ENCODE results near the gene METTL5. TPM values are rescaled to one million over a fixed set of nuclear protein-coding genes. Genes with fewer than 3 reads are reported as not detected.
A peak's percentile ranks its signal among the peaks of the same experiment; 100 is the strongest.

The METTL5 gene
- total RNA-seq, 1 donor, result 39.8 TPM

DNA sequence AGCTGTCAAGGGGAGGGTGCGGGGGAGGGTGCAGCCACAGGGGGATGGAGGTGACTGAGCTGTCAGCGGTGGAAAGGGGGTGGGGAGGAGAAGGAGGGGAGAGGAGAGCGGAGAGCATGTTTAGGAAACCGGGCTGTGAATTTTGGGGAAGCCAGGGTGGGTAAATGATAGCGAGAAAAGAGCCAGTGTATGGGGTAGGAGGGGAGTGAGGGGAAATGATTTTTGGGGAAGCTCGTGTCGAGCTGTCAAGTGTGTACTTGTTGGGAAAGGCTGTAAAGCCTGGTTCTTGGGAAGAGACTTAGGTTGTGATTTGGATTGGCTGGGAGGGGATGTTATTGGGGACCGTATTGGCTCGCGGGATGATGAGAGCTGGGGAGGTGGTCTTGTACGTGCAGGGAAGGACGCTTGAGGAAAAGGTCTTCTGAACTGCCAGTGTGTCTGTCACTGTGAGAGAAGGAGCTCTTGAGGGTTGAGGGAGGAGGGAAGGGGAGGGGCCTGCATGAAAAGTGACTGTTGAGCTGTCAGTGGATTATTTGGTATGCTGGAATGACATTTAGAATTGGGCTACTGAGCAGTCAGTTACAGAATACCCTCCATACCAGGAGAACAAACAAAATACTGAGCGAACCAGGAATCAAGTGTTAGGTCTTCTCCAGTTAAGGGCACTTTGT, 3.6 kb upstream of the METTL5 start:
- TF ChIP-seq, protein P1, sequence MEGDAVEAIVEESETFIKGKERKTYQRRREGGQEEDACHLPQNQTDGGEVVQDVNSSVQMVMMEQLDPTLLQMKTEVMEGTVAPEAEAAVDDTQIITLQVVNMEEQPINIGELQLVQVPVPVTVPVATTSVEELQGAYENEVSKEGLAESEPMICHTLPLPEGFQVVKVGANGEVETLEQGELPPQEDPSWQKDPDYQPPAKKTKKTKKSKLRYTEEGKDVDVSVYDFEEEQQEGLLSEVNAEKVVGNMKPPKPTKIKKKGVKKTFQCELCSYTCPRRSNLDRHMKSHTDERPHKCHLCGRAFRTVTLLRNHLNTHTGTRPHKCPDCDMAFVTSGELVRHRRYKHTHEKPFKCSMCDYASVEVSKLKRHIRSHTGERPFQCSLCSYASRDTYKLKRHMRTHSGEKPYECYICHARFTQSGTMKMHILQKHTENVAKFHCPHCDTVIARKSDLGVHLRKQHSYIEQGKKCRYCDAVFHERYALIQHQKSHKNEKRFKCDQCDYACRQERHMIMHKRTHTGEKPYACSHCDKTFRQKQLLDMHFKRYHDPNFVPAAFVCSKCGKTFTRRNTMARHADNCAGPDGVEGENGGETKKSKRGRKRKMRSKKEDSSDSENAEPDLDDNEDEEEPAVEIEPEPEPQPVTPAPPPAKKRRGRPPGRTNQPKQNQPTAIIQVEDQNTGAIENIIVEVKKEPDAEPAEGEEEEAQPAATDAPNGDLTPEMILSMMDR (IDR thresholded peaks at IDR 0.05; ENCODE audit: extremely low read depth, low read depth, low read length), result no peak
- H2AFZ ChIP-seq (ENCODE audit: low read length), result peak overlapping the region; percentile 83
- H3K27me3 ChIP-seq (ENCODE audit: insufficient read depth, low read length), result no peaks in the 10 kb centered on the region
- peak overlapping the region; percentile 66 for H3K27ac ChIP-seq (ENCODE audit: low read depth, low read length)
- H3K9me3 ChIP-seq (ENCODE audit: low read depth, low read length), result no peaks in the 10 kb centered on the region
- H3K4me2 ChIP-seq (ENCODE audit: insufficient read depth, low read length), result peak overlapping the region; percentile 89
- H3K4me3 ChIP-seq (ENCODE audit: insufficient read depth, low read length), result peak overlapping the region; percentile 95
- H4K20me1 ChIP-seq (ENCODE audit: insufficient read depth, low read length), result peaks cover 45% of the 10 kb centered on the region
- peaks cover 3% of the 10 kb centered on the region for H3K36me3 ChIP-seq (ENCODE audit: insufficient read depth, low read length)
- peak; percentile 95 for DNase-seq (ENCODE audit: insufficient read length, low spot score, missing footprints)
- H3K79me2 ChIP-seq (ENCODE audit: insufficient read depth, low read length), result peaks cover 75% of the 10 kb centered on the region
- H3K4me1 ChIP-seq (ENCODE audit: insufficient read depth, low read length), result peaks cover 26% of the 10 kb centered on the region

DNA sequence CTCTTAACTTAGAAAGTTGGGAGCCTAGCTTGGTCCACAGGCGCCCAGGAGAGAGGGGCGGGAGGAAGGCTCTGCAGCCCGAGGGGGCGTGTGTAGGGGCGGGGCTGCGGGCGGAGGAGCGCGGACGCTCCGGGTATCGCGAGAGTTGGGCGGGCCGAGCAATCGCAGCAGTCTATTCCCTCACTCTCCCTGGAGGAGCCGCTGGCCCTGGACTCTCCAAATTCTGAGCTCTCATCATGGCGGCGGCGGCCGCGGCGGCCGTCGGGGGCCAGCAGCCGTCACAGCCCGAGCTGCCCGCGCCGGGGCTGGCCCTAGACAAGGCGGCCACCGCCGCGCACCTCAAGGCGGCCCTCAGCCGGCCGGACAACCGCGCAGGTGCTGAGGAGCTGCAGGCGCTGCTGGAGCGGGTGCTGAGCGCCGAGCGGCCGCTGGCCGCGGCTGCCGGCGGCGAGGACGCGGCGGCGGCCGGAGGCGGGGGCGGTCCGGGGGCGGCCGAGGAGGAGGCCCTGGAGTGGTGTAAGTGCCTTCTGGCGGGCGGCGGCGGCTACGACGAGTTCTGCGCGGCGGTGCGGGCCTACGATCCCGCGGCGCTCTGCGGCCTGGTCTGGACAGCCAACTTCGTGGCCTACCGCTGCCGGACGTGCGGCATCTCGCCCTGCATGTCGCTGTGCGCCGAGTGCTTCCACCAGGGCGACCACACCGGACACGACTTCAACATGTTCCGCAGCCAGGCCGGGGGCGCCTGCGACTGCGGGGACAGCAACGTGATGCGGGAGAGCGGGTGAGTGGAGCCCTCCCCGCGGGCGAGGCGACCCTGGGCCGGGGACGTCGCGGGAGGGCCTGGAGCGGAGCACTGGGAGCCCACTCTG, 2.8 kb upstream of the METTL5 start, which contains the start of gene UBR3:
TSS of gene UBR3 (plus strand) at position 183 of the 869 bp plus-strand sequence. CDS start at position 237, 54 bp downstream.
- TF ChIP-seq, protein P1 (IDR thresholded peaks at IDR 0.05; ENCODE audit: extremely low read depth, low read depth, low read length), result no peak

DNA sequence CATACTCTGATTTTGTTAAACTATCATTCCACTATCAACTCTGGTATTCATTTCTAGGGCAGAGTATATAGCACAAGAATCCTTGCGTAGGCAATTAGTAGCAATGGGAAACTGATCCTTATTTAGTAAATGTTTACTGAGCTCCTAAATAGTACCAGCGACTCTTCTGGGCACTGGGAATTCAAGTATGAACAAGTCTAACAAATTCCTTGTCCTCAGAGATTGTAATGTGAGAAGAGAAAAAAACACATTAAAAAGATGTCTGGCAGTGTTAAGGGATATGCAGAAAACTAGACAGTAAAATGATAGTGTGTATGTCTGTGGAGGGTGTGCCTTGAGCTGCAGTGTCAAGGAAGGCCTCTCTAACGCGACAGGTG, 721 bp downstream of the METTL5 start:
- peaks cover 46% of the 10 kb centered on the region for H3K79me2 ChIP-seq (ENCODE audit: insufficient read depth, low read length)
- peak overlapping the region; percentile 83 for H2AFZ ChIP-seq (ENCODE audit: low read length)
- H3K4me3 ChIP-seq (ENCODE audit: insufficient read depth, low read length), result peak overlapping the region; percentile 90
- peak overlapping the region; percentile 98 for H3K4me2 ChIP-seq (ENCODE audit: insufficient read depth, low read length)
- peak overlapping the region; percentile 70 for H3K27ac ChIP-seq (ENCODE audit: low read depth, low read length)
- peaks cover 13% of the 10 kb centered on the region for H4K20me1 ChIP-seq (ENCODE audit: insufficient read depth, low read length)
- H3K36me3 ChIP-seq (ENCODE audit: insufficient read depth, low read length), result peaks cover 3% of the 10 kb centered on the region
- H3K4me1 ChIP-seq (ENCODE audit: insufficient read depth, low read length), result peaks cover 49% of the 10 kb centered on the region
- DNase-seq (ENCODE audit: insufficient read length, low spot score, missing footprints), result peak; percentile 10
- no peaks in the 10 kb centered on the region for H3K27me3 ChIP-seq (ENCODE audit: insufficient read depth, low read length)
- no peaks in the 10 kb centered on the region for H3K9me3 ChIP-seq (ENCODE audit: low read depth, low read length)
- TF ChIP-seq, protein P1 (IDR thresholded peaks at IDR 0.05; ENCODE audit: extremely low read depth, low read depth, low read length), result no peak

More for the DNA sequence above, 2.8 kb upstream of the METTL5 start, which contains the start of gene UBR3:
- peak; percentile 100 for DNase-seq (ENCODE audit: insufficient read length, low spot score, missing footprints)
- Histone ChIP-seq H4K20me1 (ENCODE audit: insufficient read depth, low read length) (peaks cover 39% of the 10 kb centered on the region), H3K27ac (ENCODE audit: low read depth, low read length) (peak within 1 kb of the TSS; percentile 66), H3K79me2 (ENCODE audit: insufficient read depth, low read length) (peaks cover 72% of the 10 kb centered on the region), H3K27me3 (ENCODE audit: insufficient read depth, low read length) (no peaks in the 10 kb centered on the region), H3K4me3 (ENCODE audit: insufficient read depth, low read length) (peak within 1 kb of the TSS; percentile 95), H3K4me2 (ENCODE audit: insufficient read depth, low read length) (peak within 1 kb of the TSS; percentile 89), H3K36me3 (ENCODE audit: insufficient read depth, low read length) (peaks cover 3% of the 10 kb centered on the region), H3K4me1 (ENCODE audit: insufficient read depth, low read length) (peaks cover 34% of the 10 kb centered on the region), H2AFZ (ENCODE audit: low read length) (peak within 1 kb of the TSS; percentile 83), H3K9me3 (ENCODE audit: low read depth, low read length) (no peaks in the 10 kb centered on the region)
